Left colon (tissue), 2 donors: ENCODE measurements around the gene ELFN1. TPM values are rescaled to one million over a fixed set of nuclear protein-coding genes. Genes with fewer than 3 reads are reported as not detected.

ENCODE experiments used
- ATAC-seq: fragments of 200-7000 bp; cut with Tn5 transposase; one replicate; pipeline ENCODE4 v1.9.1; 2020; ENCODE audit warnings: mild to moderate bottlenecking, moderate library complexity
- DNase-seq, 2 donors: peaks; one replicate each; pipeline ENCODE4 v3.0.0-alpha.2; 2020
- intact Hi-C, 2 donors: fragments of 100-400 bp; cut with DNase I in 1 of 2; cut with micrococcal nuclease in 1 of 2; formaldehyde crosslinking; loops; one replicate each; pipeline versions ENCODE4 v1.11.2 to v1.14.0; 2022; cut with DNase I, micrococcal nuclease
- total RNA-seq, 2 donors: library from RNA; stranded (reverse); fragmentation: NEBNext Ultra II Directional; extraction: Animal tissue kit (Norgen Biotek cat#: 25700); gene quantifications; one replicate each; pipeline ENCODE4 v1.2.1, GENCODE V29; 2021
- donor health status: DM: no; HTN: no; CAD: no.
- donor health status: DM: yes; HTN: yes; CAD: no.

The ELFN1 gene
- total RNA-seq, 2 donors from 2014 or later: 0.25 to 0.46 TPM

- DNase-seq (no peak), ATAC-seq (no peak)
- intact Hi-C loops: no loop called here
These were observed 1.7 kb downstream of the ELFN1 start for GRCh38 chr7:1671594-1672451.

- ATAC-seq (no peak), DNase-seq (no peak)
- intact Hi-C loops: no loop called here
These were observed 2.9 kb downstream of the ELFN1 start for GRCh38 chr7:1672851-1673486.

- intact Hi-C loops: no loop called here
- no peak for DNase-seq
- no peak for ATAC-seq
These were observed 3.6 kb downstream of the ELFN1 start for GRCh38 chr7:1673581-1674118.

GRCh38 chr7:1674161-1675035 is 4.3 kb downstream of the ELFN1 start:
- intact Hi-C loops: no loop called here
- no peak for DNase-seq
- no peak for ATAC-seq

- no peak for DNase-seq
- ATAC-seq: no peak
- intact Hi-C loops: no loop called here
These were observed 5.1 kb downstream of the ELFN1 start for GRCh38 chr7:1675036-1675671.

GRCh38 chr7:1675673-1676549 is 5.8 kb downstream of the ELFN1 start:
- no peak for DNase-seq
- ATAC-seq: no peak
- intact Hi-C loops: no loop called here

GRCh38 chr7:1676550-1677078 is 6.5 kb downstream of the ELFN1 start:
- no peak for DNase-seq
- no peak for ATAC-seq
- intact Hi-C loops: no loop called here

- intact Hi-C loops: no loop called here
These were observed 7.4 kb downstream of the ELFN1 start for GRCh38 chr7:1677206-1678080.

GRCh38 chr7:1678081-1678543 is 8.0 kb downstream of the ELFN1 start:
- no peak for ATAC-seq
- no peak for DNase-seq
- intact Hi-C loops: no loop called here

More at GRCh38 chr7:1677206-1678080, 7.4 kb downstream of the ELFN1 start:
- ATAC-seq (no peak), DNase-seq (no peak)

GRCh38 chr7:1678571-1679325 is 8.7 kb downstream of the ELFN1 start:
- DNase-seq: no peak
- intact Hi-C loops: no loop called here
- no peak for ATAC-seq

- intact Hi-C loops: no loop called here
- no peak for ATAC-seq
- DNase-seq: no peak
These were observed 9.4 kb downstream of the ELFN1 start for GRCh38 chr7:1679326-1679965.

- DNase-seq: no peak
- no peak for ATAC-seq
- intact Hi-C loops: no loop called here
These were observed 10.1 kb downstream of the ELFN1 start for GRCh38 chr7:1679966-1680730.

- ATAC-seq (no peak), DNase-seq (no peak)
- intact Hi-C loops: no loop called here
These were observed 11.5 kb downstream of the ELFN1 start for GRCh38 chr7:1681581-1681980.

- ATAC-seq: no peak
- intact Hi-C loops: no loop called here
- no peak for DNase-seq
These were observed 15.0 kb downstream of the ELFN1 start for GRCh38 chr7:1685000-1685624.
